Activated T-cell treated with anti-CD3 and anti-CD28 coated beads for 24 hours (primary cell): ENCODE data around the gene CMPK2.
A peak's percentile ranks its signal among the peaks of the same experiment; 100 is the strongest.
"Not testable (repeated sequence)": the region's sequence is repeated elsewhere in the genome, so short reads cannot be mapped to it uniquely, and the experiment has no call there.

Experiments
- DNase-seq: peaks from one replicate; pipeline ENCODE4 v3.0.0-alpha.2; 2020; ENCODE audit warnings: low read depth

Gene CMPK2, protein sequence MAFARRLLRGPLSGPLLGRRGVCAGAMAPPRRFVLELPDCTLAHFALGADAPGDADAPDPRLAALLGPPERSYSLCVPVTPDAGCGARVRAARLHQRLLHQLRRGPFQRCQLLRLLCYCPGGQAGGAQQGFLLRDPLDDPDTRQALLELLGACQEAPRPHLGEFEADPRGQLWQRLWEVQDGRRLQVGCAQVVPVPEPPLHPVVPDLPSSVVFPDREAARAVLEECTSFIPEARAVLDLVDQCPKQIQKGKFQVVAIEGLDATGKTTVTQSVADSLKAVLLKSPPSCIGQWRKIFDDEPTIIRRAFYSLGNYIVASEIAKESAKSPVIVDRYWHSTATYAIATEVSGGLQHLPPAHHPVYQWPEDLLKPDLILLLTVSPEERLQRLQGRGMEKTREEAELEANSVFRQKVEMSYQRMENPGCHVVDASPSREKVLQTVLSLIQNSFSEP

DNA sequence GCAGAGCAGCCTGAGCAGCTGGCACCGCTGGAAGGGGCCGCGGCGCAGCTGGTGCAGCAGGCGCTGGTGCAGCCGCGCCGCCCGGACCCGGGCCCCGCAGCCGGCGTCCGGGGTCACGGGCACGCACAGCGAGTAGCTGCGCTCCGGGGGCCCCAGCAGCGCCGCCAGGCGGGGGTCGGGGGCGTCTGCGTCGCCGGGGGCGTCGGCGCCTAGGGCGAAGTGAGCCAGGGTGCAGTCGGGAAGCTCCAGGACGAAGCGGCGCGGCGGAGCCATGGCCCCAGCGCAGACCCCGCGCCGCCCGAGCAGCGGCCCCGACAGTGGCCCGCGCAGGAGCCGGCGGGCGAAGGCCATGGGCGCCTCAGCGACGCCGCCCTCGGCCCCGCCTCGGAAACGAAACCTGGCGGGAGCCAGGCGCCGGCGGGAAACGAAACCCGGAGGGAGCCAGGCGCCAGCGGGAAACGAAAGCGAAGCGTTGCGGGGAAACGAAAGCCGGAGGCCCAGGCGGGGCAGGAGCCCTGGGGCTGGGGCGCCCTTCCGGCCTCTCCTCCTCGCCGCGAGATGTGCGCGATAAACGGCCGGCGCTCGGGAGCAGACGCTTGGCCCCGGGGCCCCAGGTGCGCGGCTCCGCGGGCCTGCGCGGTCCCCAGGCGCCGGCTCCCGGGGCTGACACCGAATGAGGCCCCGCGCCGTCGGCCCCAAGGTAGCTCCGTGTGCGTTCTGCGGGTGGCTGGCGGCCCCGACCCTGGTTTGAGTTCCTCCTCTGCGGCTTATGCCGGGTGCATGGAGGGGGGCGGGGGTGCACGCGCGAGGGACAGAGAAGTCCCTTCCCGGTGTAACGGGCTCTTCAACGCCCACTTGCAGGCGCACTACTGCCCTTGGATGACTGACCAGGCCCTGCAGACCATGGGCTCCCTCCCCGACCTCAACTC lies at the start of gene CMPK2:
CMPK2 (minus strand) TSS at position 562 of the 929 bp plus-strand sequence; CDS start at position 351, 211 bp downstream.
- peak; percentile 65 for DNase-seq

DNA sequence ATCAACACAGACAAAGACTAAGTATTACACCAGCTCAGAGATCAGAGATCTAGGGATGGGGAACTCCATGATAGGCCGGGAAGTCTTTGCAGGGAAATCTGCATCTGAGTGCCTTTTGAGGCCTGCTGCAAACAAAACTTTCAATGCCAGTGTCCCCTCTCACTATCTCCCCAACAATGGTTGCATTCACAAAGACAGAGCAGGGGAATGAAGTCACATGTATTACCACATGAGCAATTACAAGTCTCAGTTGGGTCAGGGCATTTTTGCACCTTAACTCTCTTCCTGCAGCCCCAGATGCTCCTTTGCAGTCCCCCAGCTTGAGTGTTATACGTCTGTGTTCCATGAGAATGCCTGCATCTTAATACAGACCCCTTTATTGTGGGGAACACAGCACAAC lies 49.7 kb upstream of the CMPK2 start:
- no peak for DNase-seq

DNA sequence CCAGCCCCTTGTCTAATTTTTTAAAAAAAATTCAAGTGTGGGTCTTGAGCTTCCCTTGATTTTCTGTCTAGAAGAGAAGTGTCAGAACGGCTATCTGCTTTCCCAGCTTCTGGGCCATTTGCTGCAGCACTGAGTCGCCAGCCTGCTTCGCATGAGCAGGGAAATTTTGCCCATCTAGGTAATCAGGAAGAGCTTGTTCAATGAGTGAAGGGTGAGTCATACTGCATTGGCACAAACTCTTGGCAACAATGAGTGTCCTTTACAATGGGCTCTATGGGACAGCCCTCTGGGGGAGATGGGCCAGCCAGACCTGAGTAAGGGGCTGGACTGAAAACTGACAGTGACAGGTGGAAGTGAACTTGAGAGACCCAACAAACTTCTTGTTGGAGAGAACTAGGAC lies 49.1 kb upstream of the CMPK2 start:
- no peak for DNase-seq

DNA sequence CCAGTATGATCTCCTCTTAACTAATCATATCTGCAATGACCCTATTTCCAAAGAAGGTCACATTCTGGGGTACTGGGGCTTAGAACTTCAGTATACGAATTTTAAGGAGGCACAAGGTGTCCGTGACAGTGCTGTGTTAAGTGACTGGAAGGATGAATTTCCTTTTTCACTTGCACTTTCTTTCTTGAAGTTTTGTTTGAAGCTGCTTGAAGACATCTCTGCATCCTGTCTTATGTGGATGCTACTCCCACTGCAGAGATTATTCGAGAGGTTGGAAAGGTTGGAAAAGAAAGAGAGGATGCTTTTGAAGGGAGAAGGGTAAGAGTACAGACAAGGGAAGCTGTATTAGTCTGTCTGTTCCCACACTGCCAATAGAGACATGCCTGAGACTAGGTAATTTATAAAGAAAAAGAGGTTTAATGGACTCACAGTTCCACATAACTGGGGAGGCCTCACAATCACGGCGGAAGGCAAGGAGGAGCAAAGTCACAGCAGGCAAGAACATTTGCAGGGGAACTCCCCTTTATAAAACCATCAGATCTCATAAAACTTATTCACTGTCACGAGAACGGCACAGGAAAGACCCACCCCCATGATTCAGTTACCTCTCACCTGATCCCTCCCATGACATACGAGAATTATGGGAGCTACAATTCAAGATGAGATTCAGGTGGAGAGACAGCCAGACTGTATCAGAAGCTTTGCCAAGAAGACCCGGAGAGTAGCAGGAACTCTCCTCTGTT lies 47.9 kb upstream of the CMPK2 start:
- peak; percentile 48 for DNase-seq

DNA sequence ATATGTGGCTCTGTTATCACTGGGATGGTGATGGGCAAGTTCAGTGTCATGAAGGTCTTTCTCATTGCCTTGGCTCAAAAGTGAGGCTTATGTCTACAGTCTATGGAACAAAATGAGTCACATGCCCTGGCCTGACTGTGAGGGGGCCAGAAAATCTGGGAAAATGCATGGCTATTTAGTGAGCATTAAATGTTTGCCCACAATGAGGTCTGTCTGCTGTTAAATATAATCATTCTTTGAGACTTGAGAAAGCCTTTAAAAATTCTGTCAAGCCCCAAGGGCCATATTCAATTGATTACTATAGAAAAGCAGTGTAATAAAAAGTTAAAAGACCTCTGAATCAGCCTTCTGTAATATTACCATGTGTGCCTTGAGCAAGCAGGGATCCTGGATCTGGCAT lies 46.0 kb upstream of the CMPK2 start:
- no peak for DNase-seq

DNA sequence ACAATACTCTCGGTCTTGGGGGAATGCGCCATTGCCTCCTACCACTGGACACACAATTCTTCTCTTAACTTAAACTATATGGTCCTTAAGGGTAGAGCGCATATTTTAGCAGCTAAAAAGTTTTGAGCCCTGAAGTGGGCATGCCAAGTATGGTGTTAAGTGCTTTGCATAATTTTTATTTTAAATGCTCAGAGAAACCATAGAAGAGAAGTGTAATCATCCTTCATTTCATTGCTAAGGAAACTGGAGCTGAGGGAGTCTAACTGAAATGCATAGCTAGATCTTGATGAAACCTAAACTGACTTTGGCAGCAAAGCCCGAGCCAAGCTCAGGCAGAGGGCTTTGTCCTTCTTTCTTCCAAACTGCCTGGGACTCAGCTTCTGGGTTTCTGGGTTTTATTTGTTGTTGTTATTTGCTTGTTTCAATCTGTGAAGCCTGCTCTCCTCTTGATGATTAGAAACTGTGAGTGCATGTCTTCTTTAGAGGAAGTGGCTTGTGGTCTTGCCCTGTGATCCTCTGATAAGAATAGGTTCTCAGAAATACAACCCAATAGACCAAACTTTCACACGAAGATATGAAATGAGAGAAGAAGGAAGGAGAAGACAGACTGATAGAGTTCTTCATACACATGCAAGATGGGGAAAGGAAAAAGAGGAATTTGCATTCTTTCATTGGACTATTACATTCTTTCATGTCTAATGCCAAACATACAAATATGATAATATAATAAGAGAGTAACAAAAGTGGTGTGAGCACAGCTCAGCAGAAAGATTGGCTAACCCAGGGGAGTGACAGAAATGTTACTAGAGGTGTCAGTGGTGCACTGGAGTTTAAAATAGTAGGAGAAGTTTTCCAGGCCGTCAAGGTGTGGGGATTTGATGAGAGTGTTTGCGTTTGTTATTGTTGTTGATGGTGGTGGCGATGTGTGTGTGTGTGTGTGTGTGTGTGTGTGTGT lies 44.0 kb upstream of the CMPK2 start:
- no peak for DNase-seq

DNA sequence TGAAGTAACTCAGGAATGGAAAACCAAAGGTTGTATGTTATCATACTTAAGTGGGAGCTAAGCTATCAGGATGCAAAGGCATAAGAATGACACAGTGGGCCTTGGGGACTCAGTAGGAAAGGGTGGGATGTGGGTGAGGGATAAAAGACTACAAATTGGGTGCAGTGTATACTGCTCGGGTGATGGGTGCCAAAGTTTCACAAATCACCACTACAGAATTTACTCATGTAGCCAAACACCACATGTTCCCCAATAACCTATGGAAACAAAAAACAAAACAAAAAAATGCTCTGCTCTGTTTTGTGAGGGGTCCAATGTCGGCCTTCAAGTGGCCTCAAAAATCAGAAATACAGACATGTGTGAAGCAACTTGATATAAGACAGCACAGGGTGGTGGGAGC lies 42.6 kb upstream of the CMPK2 start:
- no peak for DNase-seq

DNA sequence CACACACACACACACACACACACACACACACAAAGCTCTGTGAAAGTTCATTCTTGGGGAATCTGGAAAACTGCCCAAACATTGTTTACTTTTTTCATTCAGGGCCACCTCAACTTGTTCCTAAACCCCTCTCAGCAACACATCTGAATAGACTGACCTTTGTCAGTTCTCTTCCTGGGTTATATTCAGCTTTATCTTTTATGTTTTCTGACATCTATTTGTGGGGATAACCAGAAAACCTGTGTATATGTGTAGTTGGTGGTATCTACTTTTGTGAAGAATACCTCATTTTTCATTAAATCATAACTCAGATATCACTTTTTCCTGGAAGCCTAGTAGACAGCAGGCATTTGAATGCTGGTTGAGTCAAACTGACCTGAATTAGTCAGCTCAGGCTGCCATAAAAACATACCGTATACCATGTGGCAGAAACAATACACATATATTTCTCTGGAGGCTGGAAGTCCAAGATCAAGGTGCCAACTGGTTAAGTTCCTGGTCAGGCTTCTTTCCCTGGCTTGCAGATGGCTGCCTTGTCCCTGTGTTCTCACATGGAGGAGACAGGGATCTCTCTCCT lies 40.5 kb upstream of the CMPK2 start:
- DNase-seq, result no peak

DNA sequence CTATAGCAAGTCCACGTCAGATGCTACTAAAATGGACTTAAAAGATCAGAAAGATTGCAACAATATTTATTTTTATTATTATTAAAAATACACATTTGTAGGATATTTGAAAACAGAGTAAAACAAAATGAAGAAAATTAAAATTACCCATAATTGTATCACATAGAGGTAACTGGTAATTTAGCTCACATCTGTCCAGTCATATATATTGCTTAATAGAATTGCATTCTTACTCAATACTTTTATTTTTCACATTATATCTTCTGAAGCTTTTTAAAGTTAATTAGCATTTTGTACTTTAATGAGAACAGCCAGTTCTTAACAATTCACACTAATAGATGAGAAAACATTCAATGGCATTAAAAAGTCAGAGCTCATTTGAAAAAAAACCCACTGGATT lies 40.0 kb upstream of the CMPK2 start:
- no peak for DNase-seq

DNA sequence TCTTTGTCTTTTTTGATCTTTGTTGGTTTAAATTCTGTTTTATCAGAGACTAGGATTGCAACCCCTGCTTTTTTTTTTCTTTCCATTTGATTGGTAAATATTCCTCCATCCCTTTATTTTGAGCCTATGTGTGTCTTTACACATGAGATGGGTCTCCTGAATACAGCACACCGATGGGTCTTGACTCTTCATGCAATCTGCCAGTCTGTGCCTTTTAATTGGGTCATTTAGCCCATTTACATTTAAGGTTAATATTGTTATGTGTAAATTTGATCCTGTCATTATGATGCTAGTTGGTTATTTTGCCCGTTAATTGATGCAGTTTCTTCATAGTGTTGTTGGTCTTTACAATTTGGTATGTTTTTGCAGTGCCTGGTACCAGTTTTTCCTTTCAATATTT lies 36.9 kb upstream of the CMPK2 start:
- not testable (repeated sequence) for DNase-seq

DNA sequence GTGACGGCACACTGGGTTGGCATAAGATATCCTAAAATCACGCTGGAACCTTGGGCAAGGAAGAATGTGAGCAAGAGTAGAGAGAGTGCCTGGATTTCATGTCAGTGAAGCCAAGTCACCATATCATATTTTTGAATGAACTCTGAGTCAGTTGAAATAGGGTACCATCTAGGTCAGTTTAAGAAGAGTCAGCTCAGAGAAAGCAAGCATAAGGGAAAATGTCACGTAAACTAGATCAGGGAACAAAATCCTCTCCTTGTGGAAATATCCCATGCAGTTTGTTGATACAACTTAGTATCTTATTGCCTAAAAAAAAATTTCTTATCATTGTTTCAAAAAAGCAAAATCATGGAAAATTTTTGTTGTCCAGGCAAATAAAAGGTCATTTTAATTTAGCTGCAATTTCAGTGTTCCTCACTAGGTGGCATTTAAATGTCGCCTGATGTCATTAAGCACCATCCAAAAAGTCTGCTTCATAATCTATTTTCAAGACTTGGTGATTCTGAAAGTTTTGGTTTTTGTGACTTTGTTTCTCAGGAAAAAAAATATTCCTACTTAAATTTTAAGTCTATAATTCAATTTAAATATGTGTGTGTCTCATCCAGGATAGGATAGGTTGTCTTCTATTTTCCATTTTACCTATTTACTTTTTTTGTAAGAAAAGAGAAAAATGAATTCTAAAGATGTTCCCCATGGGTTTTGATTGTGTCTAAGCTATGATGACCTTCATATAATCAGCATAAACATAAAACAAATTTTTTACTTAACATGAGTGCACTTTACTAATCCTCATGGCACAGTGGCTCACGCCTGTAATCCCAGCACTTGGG lies 31.4 kb upstream of the CMPK2 start:
- DNase-seq, result no peak

DNA sequence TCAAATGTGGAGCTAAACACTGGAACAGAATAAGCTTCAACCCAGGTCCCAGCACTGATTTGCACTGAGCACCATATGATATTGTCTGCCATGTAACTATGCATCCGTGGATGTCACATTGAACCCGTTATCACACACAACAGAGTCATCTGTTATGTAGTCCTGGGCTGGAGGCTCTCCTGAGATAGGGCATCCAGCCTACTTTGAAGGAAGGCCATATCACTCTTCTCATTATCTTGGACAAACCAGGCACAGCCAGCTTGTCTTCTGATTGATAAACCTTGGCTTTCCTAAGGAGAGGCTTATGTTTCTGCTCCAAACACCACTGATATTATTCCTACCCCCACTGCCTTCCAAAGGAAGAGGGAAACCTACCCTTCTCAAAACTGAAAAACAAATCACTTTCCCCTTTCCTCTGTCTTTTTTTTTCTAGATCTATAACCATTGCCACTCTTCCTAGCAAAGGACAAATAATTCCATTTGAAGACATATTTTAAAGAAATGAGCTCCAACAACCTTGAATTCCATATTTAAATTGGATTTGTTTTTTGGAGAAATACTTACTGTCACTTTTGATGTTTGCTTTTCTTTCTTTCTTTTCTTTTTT lies 28.3 kb upstream of the CMPK2 start:
- no peak for DNase-seq

DNA sequence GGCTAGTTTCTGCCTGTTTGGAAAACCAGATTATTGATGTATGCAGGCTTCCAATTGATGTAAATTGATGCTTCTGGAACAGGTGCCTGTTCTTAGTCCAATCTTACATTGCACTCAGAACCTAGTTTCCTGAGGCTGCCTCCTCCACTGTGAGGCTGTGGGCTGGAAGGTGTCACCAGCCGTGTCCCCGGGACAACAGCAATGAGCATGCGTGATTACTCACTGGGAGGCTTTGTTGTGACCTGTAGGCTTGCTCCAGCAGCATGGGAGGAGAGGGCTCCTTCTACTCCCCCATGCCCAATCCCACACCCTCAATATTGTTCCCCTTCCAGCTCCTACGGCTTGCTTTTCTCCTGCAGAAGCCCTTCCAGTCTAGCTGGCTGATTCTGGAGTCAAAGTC lies 23.0 kb upstream of the CMPK2 start:
- no peak for DNase-seq

DNA sequence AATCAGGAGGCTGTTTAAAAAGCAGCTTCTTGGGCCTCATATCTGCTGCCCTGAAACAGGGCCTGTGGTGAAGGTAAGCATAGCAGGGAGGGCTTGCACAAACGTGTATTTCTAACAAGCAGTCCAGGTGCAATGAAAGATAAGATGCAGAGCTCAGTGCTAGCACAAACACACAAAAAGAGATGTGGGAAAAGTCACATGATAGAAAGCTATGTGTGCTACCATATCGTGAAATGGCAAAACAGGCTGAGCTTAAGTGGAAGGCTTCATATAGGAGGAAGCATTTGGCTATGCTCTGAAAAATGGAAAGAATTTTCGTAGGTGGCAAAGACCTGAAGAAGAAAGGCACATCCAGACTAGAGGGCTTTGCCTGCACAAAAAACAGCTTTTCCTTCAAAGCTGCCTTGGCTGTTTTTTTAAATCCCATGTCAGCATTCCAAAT lies 22.1 kb upstream of the CMPK2 start:
- no peak for DNase-seq

DNA sequence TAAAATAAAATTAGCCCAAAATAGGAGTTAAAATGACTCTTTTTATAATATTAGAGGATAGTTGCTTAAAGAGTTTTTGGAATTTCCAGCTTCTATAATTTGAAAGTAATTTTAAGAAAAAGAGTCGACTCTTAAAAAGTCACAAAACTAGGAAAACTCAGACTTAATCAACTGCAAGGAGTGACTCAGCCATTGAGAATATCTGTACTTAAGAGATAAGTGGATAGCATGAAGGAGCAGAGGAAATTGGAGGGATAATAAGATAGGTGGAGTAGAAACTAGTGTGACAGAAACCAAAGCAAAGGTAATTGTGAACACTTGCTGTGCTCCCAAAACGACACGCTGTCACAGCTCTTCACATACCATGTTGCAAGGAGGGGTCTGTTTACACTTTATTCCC lies 20.3 kb upstream of the CMPK2 start:
- DNase-seq, result no peak

DNA sequence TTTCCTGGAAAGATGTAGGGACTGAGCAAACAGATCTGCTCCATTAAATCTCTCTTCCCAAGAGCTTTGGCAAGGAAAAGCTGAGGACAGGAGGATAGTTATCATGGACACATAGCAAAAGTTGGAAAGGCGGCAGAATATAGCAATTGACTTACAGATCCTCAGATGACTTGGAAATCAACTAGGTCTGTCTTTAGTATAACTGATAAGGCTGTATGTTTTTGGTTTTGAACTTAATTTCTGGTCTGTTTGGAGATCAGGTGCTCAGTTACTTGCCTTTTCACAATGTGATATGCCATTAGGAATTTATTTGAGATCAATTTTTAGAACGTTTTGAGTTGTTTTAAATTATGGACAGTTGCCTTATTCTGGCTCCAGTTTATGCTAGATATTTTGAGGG lies 19.8 kb upstream of the CMPK2 start:
- no peak for DNase-seq

DNA sequence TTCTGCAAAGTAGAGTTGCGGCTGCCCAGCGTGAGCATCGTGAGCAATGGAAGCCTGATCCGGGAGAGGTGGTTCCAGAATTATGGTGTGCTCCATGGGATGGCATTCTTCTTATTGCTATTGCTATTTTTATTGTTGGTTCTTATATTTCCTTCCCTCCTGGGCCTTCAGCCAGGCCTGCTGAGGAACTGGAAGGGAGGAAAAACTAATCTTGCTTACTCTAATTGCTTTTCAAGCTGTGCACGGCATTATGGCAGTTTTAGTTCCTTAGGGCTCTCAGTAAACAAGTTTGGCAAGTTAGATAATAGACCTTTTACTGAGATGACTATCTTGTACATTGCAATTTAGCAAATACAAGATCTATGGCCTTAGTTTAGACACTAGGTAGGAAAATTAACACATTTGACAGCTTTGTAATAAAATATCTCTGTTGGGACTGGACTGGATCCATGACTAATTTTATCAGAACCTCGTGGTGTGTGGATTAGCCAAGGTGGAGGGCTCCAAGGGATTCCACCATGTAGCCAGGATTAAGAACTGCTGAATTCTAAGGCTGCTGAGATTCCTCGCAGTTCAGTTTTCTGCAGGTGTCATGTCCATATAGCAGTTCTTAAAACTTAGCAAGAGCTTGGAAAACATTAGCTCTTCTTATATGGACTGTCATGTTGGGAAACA lies 17.9 kb upstream of the CMPK2 start:
- DNase-seq, result no peak

DNA sequence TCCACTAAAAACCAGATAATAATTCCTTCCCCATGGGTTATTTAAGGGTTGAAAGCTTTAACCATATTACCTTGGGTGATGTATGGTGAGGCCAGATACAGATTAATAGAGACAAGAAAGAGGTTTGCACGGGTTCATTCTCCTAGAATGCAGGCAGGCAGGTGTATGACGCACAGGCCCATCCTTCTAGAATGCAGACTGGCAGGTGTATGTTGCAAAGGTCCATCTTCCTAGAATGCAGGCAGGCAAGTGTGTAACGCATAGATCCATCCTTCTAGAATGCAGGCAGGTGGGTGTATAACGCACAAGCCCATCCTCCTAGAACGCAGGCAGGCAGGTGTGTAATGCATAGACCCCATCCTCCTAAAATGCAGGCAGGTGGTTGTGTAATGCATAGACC lies 15.8 kb upstream of the CMPK2 start:
- DNase-seq, result no peak

DNA sequence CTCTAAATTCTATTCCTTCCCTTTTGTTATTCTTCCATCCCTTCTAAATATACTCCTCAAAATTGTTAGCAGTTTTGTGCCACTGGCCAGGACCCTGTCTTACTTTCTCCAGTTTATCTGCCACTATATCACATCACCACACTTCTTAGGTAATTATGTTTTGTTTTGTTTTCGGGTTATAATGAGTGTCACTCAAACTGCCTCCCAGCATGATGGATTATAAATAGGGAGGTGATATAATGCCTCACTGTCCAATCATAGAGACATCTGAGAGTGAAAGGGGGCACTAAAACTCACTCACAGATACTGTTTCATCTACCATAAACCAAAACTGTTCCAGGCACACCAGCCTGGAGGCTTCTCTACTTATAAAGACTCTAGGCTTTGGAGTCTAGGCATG lies 15.3 kb upstream of the CMPK2 start:
- DNase-seq, result no peak
